WTC11 (cell line): ENCODE data around the gene ADGRV1. TPM values are rescaled to one million over a fixed set of nuclear protein-coding genes. Genes with fewer than 3 reads are reported as not detected.

Experiments used
- ATAC-seq: fragments of 200-7000 bp; cut with Tn5 transposase; 2 replicates; pipeline ENCODE4 v1.10.0; 2021; ENCODE audit warnings: mild to moderate bottlenecking, moderate library complexity
- CTCF ChIA-PET: fragments of 300-600 bp; sonication (Branson Sonifier 250); formaldehyde crosslinking; loops from one replicate; lab custom pipeline; 2021; ENCODE audit warnings: antibody characterized with exemption; lab: Charles Lee
- POLR2A ChIA-PET: fragments of 350-600 bp; sonication (Branson Sonifier 250); formaldehyde crosslinking; loops from one replicate; lab custom pipeline; 2021; ENCODE audit warnings: antibody characterized with exemption; lab: Charles Lee
- DNase-seq: peaks from one replicate; pipeline ENCODE4 v3.0.0; 2021; ENCODE audit warnings: low spot score
- H3K27ac Mint-ChIP-seq: 2 replicates; pipeline ENCODE4 v1.8.0; 2021; ENCODE audit warnings: mixed read lengths
- H3K27me3 Mint-ChIP-seq: 2 replicates; pipeline ENCODE4 v1.8.0; 2021; ENCODE audit warnings: low read depth, mild to moderate bottlenecking, moderate library complexity, mixed read lengths
- H3K36me3 Mint-ChIP-seq: 2 replicates; pipeline ENCODE4 v1.8.0; 2021; ENCODE audit warnings: mixed read lengths
- H3K4me1 Mint-ChIP-seq: 2 replicates; pipeline ENCODE4 v1.8.0; 2022; ENCODE audit warnings: mixed read lengths
- H3K4me3 Mint-ChIP-seq: 2 replicates; pipeline ENCODE4 v1.8.0; 2021; ENCODE audit warnings: mild to moderate bottlenecking, moderate library complexity, mixed read lengths
- H3K9me3 Mint-ChIP-seq: 2 replicates; pipeline ENCODE4 v1.8.0; 2021; ENCODE audit warnings: mixed read lengths
- ARID4B ChIP-seq: sonication (generic); formaldehyde crosslinking; IDR thresholded peaks from 2 replicates; pipeline ENCODE4 v1.8.0; 2023; ENCODE audit warnings: missing genetic modification reagents, mild to moderate bottlenecking, borderline replicate concordance
- ATF1 ChIP-seq: sonication (generic); formaldehyde crosslinking; IDR thresholded peaks from 2 replicates; pipeline ENCODE4 v1.8.1; 2023; ENCODE audit warnings: mild to moderate bottlenecking, moderate library complexity, missing genetic modification reagents
- ATF3 ChIP-seq: sonication (generic); formaldehyde crosslinking; conservative IDR thresholded peaks from 2 replicates; pipeline ENCODE4 v1.8.1; 2022; ENCODE audit warnings: mild to moderate bottlenecking, missing genetic modification reagents
- CDX4 ChIP-seq: fragments of 250-450 bp; sonication (Bioruptor Pico); IDR thresholded peaks from 2 replicates; pipeline ENCODE4 v1.9.0; 2021; ENCODE audit warnings: moderate library complexity, mild to moderate bottlenecking, inconsistent platforms, borderline replicate concordance
- HMGA2 ChIP-seq: fragments of 250-450 bp; sonication (Bioruptor Pico); IDR thresholded peaks from 2 replicates; pipeline ENCODE4 v1.4.0; 2021; ENCODE audit warnings: mild to moderate bottlenecking, moderate library complexity
- NFE2L1 ChIP-seq: sonication (generic); formaldehyde crosslinking; IDR thresholded peaks from 2 replicates; pipeline ENCODE4 v1.8.1; 2023; ENCODE audit warnings: missing genetic modification reagents
- PRDM15 ChIP-seq: sonication (generic); formaldehyde crosslinking; IDR thresholded peaks from 2 replicates; pipeline ENCODE4 v1.8.0; 2022; ENCODE audit warnings: missing genetic modification reagents
- USF1 ChIP-seq: sonication (generic); formaldehyde crosslinking; IDR thresholded peaks from 2 replicates; pipeline ENCODE4 v1.8.0; 2022; ENCODE audit warnings: mild to moderate bottlenecking, missing genetic modification reagents
- ZNF232 ChIP-seq: sonication (generic); formaldehyde crosslinking; IDR thresholded peaks from 2 replicates; pipeline ENCODE4 v1.8.0; 2022; ENCODE audit warnings: mild to moderate bottlenecking, missing genetic modification reagents
- ZNF423 ChIP-seq: fragments of 250-450 bp; sonication (Bioruptor Pico); IDR thresholded peaks from 2 replicates; pipeline ENCODE4 v2.1.2; 2022; ENCODE audit warnings: mild to moderate bottlenecking, moderate library complexity
- total RNA-seq: library from RNA; stranded (reverse); gene quantifications from 3 replicates; pipeline ENCODE4 v1.2.3, GENCODE V29; 2021
- TF ChIP-seq, protein P1 (sequence below): sonication (generic); formaldehyde crosslinking; IDR thresholded peaks from 2 replicates; pipeline ENCODE4 v1.8.1; 2023; ENCODE audit warnings: mild to moderate bottlenecking, missing genetic modification reagents, moderate library complexity
- TF ChIP-seq, protein P2 (sequence below): fragments of 250-450 bp; sonication (Bioruptor Pico); conservative IDR thresholded peaks from 2 replicates; pipeline ENCODE4 v1.9.0; 2021; ENCODE audit warnings: mild to moderate bottlenecking
- TF ChIP-seq, protein P3 (sequence below): sonication (generic); formaldehyde crosslinking; IDR thresholded peaks from 2 replicates; pipeline ENCODE4 v1.8.1; 2022; ENCODE audit warnings: low read depth, missing genetic modification reagents, borderline replicate concordance

Gene ADGRV1
- total RNA-seq, 1 experiment from 2014 or later, result 74.5 TPM

GRCh38 chr5:90949469-90950358, 391.1 kb downstream of the ADGRV1 start:
- Mint-ChIP-seq H3K9me3 (peaks cover 3% of the 10 kb centered on the region; the same call in 1 of the 2 replicates), H3K27ac (no peak overlapping the region), H3K4me3 (no peak overlapping the region), H3K4me1 (no peaks in the 10 kb centered on the region)
- DNase-seq (no peak), ATAC-seq (no peak)
- POLR2A ChIA-PET, result no interaction called here
- TF ChIP-seq ZNF232 (no peak), HMGA2 (CRISPR knock-in tag) (no peak), ATF1 (CRISPR knock-in tag) (no peak), PRDM15 (CRISPR knock-in tag) (no peak), ZNF423 (CRISPR knock-in tag) (no peak), CDX4 (CRISPR knock-in tag) (no peak), NFE2L1 (CRISPR knock-in tag) (no peak), ARID4B (CRISPR knock-in tag) (no peak), ATF3 (CRISPR knock-in tag) (no peak), USF1 (CRISPR knock-in tag) (no peak)
- TF ChIP-seq, protein P1, sequence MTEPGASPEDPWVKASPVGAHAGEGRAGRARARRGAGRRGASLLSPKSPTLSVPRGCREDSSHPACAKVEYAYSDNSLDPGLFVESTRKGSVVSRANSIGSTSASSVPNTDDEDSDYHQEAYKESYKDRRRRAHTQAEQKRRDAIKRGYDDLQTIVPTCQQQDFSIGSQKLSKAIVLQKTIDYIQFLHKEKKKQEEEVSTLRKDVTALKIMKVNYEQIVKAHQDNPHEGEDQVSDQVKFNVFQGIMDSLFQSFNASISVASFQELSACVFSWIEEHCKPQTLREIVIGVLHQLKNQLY (CRISPR knock-in tag), result no peak
- TF ChIP-seq, protein P2, sequence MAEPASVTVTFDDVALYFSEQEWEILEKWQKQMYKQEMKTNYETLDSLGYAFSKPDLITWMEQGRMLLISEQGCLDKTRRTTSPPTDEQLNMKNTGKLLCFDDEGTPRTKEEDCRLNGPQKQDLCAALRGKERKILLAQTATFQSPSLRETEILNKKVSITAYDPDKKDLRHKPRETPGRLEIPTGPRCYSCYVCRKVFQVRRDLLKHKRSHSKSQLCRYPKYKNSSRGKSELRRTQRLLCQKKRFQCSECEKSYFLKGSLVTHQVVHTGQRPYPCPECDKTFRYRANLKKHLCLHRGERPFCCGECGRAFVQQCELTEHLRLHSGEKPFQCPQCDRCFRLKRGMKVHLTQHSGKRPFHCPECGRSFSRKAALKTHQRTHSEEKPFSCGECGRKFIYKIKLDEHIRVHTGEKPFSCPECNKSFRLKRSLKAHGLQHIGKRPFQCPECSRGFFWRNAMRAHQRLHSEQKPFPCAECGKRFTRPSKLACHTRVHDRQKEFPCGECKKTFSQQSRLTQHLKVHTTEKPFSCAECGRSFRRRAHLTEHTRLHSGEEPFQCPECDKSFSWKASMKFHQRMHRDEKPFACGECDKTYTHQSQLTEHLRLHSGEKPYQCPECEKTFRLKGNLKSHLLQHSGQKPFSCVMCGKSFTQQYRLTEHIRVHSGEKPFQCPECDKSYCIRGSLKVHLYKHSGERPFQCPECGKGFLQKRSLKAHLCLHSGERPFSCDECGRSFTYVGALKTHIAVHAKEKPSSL (CRISPR knock-in tag), result no peak
- TF ChIP-seq, protein P3, sequence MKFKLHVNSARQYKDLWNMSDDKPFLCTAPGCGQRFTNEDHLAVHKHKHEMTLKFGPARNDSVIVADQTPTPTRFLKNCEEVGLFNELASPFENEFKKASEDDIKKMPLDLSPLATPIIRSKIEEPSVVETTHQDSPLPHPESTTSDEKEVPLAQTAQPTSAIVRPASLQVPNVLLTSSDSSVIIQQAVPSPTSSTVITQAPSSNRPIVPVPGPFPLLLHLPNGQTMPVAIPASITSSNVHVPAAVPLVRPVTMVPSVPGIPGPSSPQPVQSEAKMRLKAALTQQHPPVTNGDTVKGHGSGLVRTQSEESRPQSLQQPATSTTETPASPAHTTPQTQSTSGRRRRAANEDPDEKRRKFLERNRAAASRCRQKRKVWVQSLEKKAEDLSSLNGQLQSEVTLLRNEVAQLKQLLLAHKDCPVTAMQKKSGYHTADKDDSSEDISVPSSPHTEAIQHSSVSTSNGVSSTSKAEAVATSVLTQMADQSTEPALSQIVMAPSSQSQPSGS (CRISPR knock-in tag), result no peak
- TF ChIP-seq, all 79 proteins: peak for 0
- no peaks in the 10 kb centered on the region for H3K27me3 Mint-ChIP-seq
- CTCF ChIA-PET, result no interaction called here
- H3K36me3 Mint-ChIP-seq, result peaks cover 12% of the 10 kb centered on the region
